Measurements from ENCODE around the gene MTF2.

The MTF2 gene

DNA sequence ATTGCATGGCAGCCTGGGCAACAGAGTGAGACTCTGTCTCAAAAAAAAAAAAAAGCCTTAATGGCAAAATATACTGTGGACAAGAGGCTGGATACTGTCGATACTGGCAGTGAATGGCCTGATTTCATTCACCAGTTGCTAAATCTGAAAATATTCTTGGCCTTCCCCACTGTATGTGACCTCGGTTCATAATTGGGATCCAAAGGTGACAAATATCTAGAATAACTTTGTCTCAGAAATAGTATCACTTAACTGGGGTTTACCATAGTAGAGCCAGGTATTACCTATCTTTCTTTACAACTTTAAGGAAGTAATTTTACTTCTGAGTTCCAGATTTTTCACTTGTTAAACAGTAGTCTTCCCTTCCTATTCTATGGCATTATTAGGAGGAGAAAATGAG is 8.4 kb downstream of the MTF2 start:
- DNase-seq = no peak

DNA sequence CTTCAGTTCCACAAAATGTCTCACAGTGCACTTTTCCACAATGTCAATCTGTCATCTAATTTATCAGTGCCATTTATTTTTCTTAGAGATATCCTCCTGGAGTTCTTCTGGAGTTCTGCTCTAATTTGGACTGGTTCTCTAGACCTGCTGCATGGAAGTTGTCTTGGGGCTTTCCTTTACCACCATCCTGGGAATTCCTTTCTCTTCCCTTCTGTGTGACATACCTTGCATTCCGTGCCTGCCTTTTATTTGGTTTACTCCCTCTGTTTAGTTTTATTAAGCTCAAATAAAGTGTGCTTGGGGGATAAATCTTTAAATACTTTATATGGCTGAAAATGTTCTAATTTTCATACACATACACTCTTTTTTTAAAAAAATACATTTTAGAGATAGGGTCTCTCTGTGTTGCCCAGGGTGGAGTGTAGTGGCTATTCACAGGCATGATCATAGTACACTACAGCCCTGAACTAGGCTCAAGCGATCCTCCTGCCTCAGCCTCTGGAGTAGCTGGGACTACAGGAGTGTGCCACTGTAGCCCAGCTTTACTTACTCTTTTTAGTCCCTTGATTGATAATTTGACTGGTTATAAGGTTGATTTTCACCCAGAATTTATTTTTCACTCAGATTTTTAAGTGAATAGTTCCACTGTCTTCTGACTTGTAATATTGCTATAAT is 14.4 kb downstream of the MTF2 start:
- no peak for DNase-seq

DNA sequence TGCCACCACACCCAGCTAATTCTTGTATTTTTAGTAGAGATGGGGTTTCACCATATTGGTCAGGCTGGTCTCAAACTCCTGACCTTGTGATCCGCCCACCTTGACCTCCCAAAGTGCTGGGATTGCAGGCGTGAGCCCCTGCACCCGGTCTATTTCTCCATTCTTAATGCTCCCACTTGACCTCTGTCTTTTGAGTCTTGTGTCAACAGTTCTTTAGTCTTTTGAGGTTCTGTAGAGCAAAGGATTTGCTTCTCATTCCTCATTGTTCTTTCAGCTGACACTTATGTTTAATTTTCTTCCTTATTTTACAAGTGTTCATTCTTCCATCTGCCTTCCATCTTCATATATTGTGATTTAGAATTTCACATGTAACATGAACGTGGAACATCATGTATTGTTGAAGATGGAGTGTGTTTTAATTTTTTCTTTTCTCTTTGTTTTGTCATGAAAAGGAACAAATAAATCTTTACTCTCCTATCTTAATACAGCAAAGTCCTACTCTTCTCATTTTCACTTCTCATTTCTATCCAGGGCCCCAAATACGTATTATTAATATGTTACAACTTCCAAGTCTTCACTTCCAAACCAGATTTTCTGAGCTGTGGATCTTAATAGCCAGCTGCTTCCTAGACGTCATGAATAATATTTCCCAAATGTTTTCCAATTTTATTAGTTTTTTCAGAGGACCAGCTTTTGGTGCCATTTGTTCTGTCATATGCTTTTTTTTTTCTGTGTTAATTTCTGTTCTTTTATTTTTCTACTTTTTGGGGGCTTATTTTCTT is 16.9 kb downstream of the MTF2 start:
- DNase-seq = no peak

GRCh38 chr1:93102142-93102541 is 23.1 kb downstream of the MTF2 start:
- no peak for DNase-seq

GRCh38 chr1:93106226-93106625 is 27.1 kb downstream of the MTF2 start:
- no peak for DNase-seq

DNA sequence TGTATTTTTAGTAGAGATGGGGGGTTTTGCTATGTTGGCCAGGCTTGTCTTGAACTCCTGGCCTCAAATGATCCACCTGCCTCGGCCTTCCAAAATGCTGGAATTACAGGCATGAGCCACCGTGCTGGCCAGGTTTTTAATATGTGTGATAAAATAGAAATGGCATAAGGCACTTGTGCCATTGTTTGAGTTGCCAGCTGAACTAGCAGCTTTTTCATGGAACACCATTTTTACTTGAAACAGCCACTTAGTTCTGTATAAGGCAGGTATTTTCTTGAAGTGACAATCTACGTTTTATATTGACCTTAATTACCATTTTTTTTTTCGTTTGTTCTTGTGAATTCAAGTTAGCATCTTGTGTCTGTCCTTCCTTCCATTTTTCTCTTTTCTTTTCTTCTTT is 28.3 kb downstream of the MTF2 start:
- no peak for DNase-seq

- DNase-seq = no peak
Measured at GRCh38 chr1:93108335-93108734, 29.3 kb downstream of the MTF2 start.

GRCh38 chr1:93109578-93109977 is 30.5 kb downstream of the MTF2 start:
- no peak for DNase-seq

GRCh38 chr1:93111065-93111464 is 32.0 kb downstream of the MTF2 start:
- DNase-seq = no peak

DNA sequence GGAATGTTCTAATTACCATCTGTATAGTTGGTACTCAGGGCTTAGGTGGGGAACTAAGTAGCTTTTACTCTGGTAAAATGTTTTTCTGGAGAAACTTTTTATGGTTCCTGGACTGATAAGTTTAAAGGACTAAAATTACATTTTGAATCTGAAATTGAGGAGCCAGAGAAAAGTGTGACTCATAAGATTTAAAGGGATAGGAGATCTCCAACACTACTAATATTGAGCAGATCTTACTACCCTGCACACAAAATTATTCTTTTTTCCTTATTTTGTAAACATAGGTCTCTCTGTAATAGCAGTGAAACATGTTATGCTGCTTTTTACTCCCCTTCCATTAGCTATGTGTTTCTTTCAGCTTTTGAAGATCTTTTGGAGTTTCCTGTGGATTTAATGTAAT is 32.5 kb downstream of the MTF2 start:
- DNase-seq = no peak

- no peak for DNase-seq
Measured at GRCh38 chr1:93113127-93113526, 34.0 kb downstream of the MTF2 start.

- DNase-seq = no peak
Measured at GRCh38 chr1:93114391-93114790, 35.3 kb downstream of the MTF2 start.

DNA sequence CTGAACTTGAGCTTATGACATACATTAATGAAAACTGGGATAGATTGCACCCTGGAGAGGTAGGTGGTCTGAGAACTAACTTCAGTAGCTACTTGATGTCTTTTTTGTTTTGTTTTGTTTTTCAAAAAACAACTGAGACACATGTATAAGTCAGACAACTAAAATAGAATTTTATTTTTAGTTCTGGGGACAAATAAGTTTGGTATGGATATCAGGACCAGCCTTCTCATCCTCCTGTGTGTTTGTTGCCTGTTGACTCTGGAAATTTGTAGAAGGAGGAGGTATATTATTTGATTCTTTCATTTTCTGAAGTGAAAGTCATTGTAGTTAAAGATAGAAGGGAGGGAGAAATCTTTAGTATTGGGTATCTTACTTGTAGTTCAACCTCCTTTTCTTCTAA is 41.5 kb downstream of the MTF2 start:
- DNase-seq = no peak

DNA sequence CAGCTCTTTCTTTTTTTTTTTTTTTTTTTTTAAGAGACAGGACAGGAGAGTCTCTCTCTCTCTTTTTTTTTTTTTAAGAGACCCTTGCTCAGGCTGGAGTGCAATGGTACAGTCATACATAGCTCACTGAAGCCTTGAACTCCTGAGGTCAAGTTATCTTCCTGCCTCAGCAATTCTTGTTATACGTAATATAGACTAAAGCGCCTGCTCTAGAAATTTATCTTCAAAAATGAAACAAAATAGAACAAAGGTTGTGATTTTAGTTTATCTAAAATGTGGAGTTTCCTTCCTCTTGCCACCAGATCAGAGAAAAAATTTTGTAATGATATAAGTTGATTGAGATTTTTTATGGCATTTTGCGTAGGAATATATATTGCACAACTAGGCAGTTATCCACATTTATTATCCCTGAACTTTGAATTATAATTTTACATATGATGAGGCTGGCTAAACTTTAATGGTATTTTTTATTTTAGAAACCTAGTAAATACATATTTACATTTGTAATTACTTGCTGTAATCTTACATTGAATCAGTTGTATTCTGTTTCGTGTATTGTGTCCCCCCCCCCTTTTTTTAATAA is 44.2 kb downstream of the MTF2 start:
- no peak for DNase-seq

DNA sequence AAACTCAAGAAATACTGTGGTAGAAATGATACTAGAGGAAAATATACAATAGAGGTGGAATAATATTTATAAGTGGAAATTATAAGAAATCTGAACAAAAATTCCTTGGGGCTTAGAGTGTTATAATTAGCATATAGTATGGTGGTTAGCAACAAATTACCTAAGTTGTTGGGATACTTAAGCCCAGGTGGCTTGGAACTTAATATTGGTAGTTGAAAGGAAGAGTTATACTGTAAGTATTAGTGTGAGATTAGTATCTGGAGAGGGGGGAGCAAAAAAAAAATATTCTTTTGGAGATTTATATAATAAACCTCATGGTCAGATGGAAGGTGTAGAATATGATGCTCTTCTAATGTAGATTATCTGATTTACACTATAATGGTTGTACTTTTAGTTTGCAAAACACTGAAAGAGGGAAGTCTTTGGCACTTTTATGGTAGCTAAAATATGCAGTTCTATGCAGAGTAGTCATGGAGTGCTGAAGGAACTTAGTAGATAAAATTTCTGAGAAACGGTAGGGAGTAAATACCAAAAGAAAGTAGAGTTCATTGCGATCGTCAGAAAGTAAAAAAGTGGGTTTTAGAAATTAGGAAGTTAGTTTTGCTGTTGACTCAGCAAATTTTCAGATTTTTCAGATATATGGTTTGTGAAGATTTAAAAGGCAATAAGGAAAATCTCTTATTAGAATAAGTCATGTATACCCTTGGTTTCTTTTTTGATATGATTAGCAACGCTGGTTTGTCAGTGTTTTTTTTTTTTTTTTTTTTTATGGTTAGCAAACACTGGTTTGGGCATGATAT is 45.7 kb downstream of the MTF2 start:
- DNase-seq = no peak

DNA sequence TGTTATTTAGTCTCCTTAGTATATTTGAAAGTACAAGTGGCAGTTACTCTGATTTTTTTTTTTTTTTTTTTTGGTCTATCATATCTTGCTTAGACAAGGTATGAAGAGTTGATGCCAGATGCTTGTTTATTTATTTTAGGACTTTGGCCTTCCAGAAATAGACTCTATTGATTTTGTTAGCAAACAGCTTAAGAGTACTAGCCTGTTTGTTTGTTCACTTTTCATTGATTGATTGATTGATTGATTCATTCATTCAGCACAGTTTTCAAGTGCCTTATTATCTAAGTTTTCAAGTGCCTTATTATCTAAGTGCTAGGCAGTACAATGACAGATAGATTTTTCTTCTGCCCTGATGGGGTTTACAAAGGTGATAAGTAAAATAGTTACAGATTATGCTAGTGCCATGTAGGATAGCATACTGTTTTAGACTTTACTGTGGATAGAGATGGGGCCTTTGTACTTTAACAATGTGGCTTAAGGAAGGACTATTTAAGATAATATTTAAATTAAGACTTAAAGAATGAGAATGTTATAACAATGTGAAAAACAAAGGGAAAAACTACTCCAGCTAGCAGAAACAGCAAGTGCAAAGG is 50.5 kb downstream of the MTF2 start:
- DNase-seq = no peak

DNA sequence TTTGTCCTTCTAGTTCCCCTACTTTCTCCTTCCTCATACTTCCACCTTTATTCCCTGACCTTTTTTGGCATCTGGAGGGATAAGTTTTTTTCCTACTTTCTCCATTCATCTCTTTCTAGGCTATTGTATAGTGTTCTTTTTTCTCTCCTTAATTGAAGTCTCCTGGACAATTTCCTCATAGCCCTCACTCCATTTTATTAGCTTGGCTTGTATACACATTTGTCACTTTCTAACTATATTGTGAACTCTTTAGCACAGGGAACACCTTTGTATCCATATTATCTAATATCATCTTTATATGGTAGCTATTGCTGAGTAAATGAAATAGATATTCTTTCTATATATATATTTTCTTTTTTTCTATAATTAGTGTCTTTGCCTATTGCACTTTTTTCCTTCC is 53.6 kb downstream of the MTF2 start:
- no peak for DNase-seq

- DNase-seq = no peak
Measured at GRCh38 chr1:93136445-93136844, 57.4 kb downstream of the MTF2 start.

- no peak for DNase-seq
Measured at GRCh38 chr1:93137604-93138292, 58.7 kb downstream of the MTF2 start.

DNA sequence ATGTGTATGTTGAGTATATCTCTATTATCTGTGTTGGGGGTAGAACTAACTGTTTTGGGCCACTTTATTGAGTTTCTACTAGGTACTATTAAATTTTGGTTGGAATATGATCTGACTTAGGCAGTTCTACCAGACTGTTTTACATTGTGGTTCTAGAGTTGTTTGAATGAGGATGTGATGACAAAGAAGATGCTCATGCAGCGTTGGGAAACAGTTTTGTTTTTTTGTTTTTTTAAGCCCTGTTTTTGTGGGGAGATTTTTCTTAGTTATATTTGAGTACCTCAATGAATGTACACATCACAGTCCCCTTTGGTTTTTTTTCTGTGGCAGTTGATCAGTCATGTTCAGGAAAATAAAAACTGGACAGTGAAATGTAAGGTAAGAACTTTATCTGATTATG is 61.0 kb downstream of the MTF2 start:
- no peak for DNase-seq

- no peak for DNase-seq
Measured at GRCh38 chr1:93142161-93142560, 63.1 kb downstream of the MTF2 start.

DNA sequence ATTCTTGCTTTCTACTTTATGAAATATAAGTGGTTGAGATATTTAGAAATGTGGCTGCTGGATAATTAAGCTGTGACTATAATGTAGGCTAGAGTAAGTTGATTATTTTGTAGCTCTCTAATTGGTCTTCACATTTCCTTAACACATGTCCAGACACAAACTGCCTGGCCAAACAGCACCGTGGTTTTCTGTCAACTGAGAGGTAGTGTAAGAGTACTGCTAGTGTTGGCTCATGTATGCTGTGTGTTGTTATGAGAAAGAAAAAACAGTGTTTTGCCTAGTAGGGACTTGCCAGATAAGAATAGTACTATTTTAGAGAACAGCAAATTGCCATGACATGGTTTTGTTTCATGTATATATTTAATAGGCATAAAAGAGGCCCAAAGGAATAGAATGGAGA is 64.1 kb downstream of the MTF2 start:
- no peak for DNase-seq

DNA sequence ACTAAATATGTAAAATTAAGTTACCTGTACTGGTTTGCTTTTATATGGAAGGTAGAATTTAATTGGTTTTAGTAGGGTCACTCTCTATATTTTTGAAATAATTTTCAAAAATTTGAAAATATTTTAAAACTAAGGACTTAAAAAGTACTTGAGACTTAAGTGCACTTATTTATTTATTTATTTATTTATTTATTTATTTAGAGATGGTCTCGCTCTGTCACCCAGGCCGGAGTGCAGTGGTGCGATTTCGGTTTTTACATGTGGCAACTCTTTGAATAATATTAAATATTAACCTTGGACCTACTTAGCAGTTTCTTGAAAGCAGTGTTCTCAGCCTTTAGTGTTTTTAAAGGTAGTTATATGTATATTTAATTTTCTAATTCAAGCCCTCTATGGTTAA is 64.7 kb downstream of the MTF2 start:
- no peak for DNase-seq
